NT2/D1 (cell line): ENCODE results near the gene METTL16.

Source experiments
- SUZ12 ChIP-seq: IDR thresholded peaks from 2 replicates; pipeline ENCODE4 v1.6.1; 2011; ENCODE audit not compliant: insufficient read length, insufficient read depth; ENCODE audit errors: extremely low read depth
- YY1 ChIP-seq: IDR thresholded peaks from 2 replicates; pipeline ENCODE4 v1.6.1; 2011; ENCODE audit not compliant: insufficient read length, insufficient read depth

GRCh38 chr17:2478458-2478857 is 33.2 kb downstream of the METTL16 start:
- TF ChIP-seq SUZ12 (no peak), YY1 (no peak)
